HepG2 (cell line): ENCODE data around the gene UQCRC1. TPM values are rescaled to one million over a fixed set of nuclear protein-coding genes. Genes with fewer than 3 reads are reported as not detected.

Experiments
- ATF7-NPFF ChIP-seq: sonication (generic); formaldehyde crosslinking; IDR thresholded peaks from 2 replicates; pipeline ENCODE4 v1.8.1; 2023; ENCODE audit warnings: mild to moderate bottlenecking, low read depth, missing genetic modification reagents, moderate library complexity
- HNF4A ChIP-seq: sonication (generic); formaldehyde crosslinking; IDR thresholded peaks from 2 replicates; pipeline ENCODE4 v1.4.0; 2020; ENCODE audit warnings: missing genetic modification reagents
- HNRNPL ChIP-seq: fragments of 200-400 bp; formaldehyde crosslinking; IDR thresholded peaks from 2 replicates; pipeline ENCODE4 v1.6.1; 2017; ENCODE audit warnings: mild to moderate bottlenecking, low read depth, low read length
- ISL2 ChIP-seq: sonication (generic); formaldehyde crosslinking; IDR thresholded peaks from 2 replicates; pipeline ENCODE4 v1.5.0; 2020; ENCODE audit warnings: missing genetic modification reagents
- MEIS1 ChIP-seq: sonication (generic); formaldehyde crosslinking; IDR thresholded peaks from 2 replicates; pipeline ENCODE4 v1.9.0; 2021; ENCODE audit warnings: mild to moderate bottlenecking, missing genetic modification reagents, moderate library complexity, borderline replicate concordance
- MTA1 ChIP-seq: sonication (generic); formaldehyde crosslinking; IDR thresholded peaks from 2 replicates; pipeline ENCODE4 v1.4.0; 2020; ENCODE audit warnings: missing genetic modification reagents, mild to moderate bottlenecking, borderline replicate concordance
- NFIB ChIP-seq: sonication (generic); formaldehyde crosslinking; IDR thresholded peaks from 2 replicates; pipeline ENCODE4 v1.9.0; 2021; ENCODE audit warnings: missing genetic modification reagents, mild to moderate bottlenecking, borderline replicate concordance
- RNF2 ChIP-seq: fragments of 450-650 bp; conservative IDR thresholded peaks from 2 replicates; pipeline ENCODE4 v1.6.1; 2016; ENCODE audit warnings: low read depth
- SP5 ChIP-seq: IDR thresholded peaks from 2 replicates; pipeline ENCODE4 v1.6.1; 2016; ENCODE audit warnings: low read depth, borderline replicate concordance
- THYN1 ChIP-seq: sonication (generic); formaldehyde crosslinking; IDR thresholded peaks from 2 replicates; pipeline ENCODE4 v1.8.1; 2023; ENCODE audit warnings: low read depth, mild to moderate bottlenecking, moderate library complexity, missing genetic modification reagents, borderline replicate concordance
- ZHX1 ChIP-seq: sonication (generic); formaldehyde crosslinking; IDR thresholded peaks from 2 replicates; pipeline ENCODE4 v1.8.1; 2022; ENCODE audit warnings: low read depth, mild to moderate bottlenecking, missing genetic modification reagents
- ZNF274 ChIP-seq: sonication (generic); formaldehyde crosslinking; IDR thresholded peaks from 2 replicates; pipeline ENCODE4 v1.5.1; 2020; ENCODE audit warnings: mild to moderate bottlenecking, missing genetic modification reagents
- ZNF383 ChIP-seq: sonication (generic); formaldehyde crosslinking; IDR thresholded peaks from 2 replicates; pipeline ENCODE4 v1.4.0; 2020; ENCODE audit warnings: missing genetic modification reagents, mild to moderate bottlenecking, borderline replicate concordance
- ZNF772 ChIP-seq: sonication (generic); formaldehyde crosslinking; IDR thresholded peaks from 2 replicates; pipeline ENCODE4 v1.5.0; 2020; ENCODE audit warnings: mild to moderate bottlenecking, missing genetic modification reagents
- polyA plus RNA-seq, 8 experiments: library from polyadenylated mRNA; depleted of rRNA in 3 of 8; stranded (reverse) in 7 of 8; unstranded in 1 of 8; fragments of >200 nt; fragmentation: Illumina TruSeq in 4 of 8; extraction: Trizol in 4 of 8; gene quantifications; 2 replicates each; pipeline versions ENCODE4 v1.2.1 to v1.2.3, GENCODE V29; 2011 to 2016; ENCODE audit warnings: low read depth in 4 of 8, missing spikeins in 1 of 8, mixed read lengths in 1 of 8; ENCODE audit not compliant: insufficient read depth in 1 of 8
- total RNA-seq, 5 experiments: library from RNA; depleted of rRNA; stranded (reverse); fragments of >200 nt; fragmentation: Illumina TruSeq; extraction: Trizol; gene quantifications; 2 replicates each; pipeline ENCODE4 v1.2.3, GENCODE V29; 2016; ENCODE audit warnings: low read depth in 1 of 5
- TF ChIP-seq, protein P1 (sequence below): sonication (generic); formaldehyde crosslinking; IDR thresholded peaks from 2 replicates; pipeline ENCODE4 v1.4.0; 2020; ENCODE audit warnings: low read depth, mild to moderate bottlenecking, missing genetic modification reagents
- TF ChIP-seq, protein P2 (sequence below): sonication (generic); formaldehyde crosslinking; IDR thresholded peaks from 2 replicates; pipeline ENCODE4 v1.4.0; 2020; ENCODE audit warnings: missing genetic modification reagents, low read depth, mild to moderate bottlenecking, borderline replicate concordance
- TF ChIP-seq, protein P3 (sequence below): sonication (generic); formaldehyde crosslinking; IDR thresholded peaks from 2 replicates; pipeline ENCODE4 v1.5.0; 2020; ENCODE audit warnings: mild to moderate bottlenecking, missing genetic modification reagents, borderline replicate concordance

The UQCRC1 gene
- total and polyA plus RNA-seq, 2 of the 13 experiments (the other 11 are each of a cell fraction or from before 2014, with no cell fraction given): 316 to 680 TPM

DNA sequence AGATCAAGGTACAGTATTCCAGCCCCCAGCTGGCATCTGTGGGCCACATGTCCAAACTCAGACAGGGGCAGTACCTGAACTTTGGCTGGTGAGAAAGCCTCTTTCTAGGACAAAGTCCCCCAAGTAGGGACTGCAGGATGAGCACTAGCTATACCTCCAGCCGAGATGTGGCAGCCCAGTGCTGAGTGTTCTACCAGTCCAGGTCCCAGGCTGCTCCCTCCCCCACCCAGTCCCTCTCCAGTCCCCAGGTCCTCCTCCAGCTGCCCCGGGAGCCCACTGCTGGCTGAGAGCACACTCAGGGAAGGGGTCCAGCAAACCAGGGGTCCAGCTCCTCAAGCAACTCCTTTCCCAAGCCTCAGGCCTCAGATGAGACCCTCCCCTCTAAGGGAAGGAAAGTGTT lies 24.3 kb upstream of the UQCRC1 start (continued):
- TF ChIP-seq, protein P1, sequence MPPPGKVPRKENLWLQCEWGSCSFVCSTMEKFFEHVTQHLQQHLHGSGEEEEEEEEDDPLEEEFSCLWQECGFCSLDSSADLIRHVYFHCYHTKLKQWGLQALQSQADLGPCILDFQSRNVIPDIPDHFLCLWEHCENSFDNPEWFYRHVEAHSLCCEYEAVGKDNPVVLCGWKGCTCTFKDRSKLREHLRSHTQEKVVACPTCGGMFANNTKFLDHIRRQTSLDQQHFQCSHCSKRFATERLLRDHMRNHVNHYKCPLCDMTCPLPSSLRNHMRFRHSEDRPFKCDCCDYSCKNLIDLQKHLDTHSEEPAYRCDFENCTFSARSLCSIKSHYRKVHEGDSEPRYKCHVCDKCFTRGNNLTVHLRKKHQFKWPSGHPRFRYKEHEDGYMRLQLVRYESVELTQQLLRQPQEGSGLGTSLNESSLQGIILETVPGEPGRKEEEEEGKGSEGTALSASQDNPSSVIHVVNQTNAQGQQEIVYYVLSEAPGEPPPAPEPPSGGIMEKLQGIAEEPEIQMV (CRISPR knock-in tag): no peak
- TF ChIP-seq MEIS1 (CRISPR knock-in tag) (peak; percentile 47; the same call in 1 of the 2 replicates), HNRNPL (no peak), THYN1 (CRISPR knock-in tag) (no peak), ZNF383 (CRISPR knock-in tag) (no peak), RNF2 (no peak), SP5 (no peak), ZNF772 (CRISPR knock-in tag) (no peak), NFIB (CRISPR knock-in tag) (no peak), ISL2 (CRISPR knock-in tag) (no peak), ZHX1 (CRISPR knock-in tag) (no peak), ATF7-NPFF (CRISPR knock-in tag) (0 out of 2 replicates have a peak, but pooled peaks have one; percentile 17), HNF4A (CRISPR knock-in tag) (peak; percentile 53), ZNF274 (CRISPR knock-in tag) (0 out of 2 replicates have a peak, but pooled peaks have one; percentile 23), MTA1 (CRISPR knock-in tag) (0 out of 2 replicates have a peak, but pooled peaks have one; percentile 30)
- TF ChIP-seq, protein P2, sequence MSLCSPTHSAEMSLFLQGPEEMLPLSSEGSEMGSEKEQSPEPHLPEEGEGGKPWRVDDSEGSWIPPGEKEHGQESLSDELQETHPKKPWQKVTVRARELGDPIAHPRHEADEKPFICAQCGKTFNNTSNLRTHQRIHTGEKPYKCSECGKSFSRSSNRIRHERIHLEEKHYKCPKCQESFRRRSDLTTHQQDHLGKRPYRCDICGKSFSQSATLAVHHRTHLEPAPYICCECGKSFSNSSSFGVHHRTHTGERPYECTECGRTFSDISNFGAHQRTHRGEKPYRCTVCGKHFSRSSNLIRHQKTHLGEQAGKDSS (CRISPR knock-in tag): no peak
- TF ChIP-seq, protein P3, sequence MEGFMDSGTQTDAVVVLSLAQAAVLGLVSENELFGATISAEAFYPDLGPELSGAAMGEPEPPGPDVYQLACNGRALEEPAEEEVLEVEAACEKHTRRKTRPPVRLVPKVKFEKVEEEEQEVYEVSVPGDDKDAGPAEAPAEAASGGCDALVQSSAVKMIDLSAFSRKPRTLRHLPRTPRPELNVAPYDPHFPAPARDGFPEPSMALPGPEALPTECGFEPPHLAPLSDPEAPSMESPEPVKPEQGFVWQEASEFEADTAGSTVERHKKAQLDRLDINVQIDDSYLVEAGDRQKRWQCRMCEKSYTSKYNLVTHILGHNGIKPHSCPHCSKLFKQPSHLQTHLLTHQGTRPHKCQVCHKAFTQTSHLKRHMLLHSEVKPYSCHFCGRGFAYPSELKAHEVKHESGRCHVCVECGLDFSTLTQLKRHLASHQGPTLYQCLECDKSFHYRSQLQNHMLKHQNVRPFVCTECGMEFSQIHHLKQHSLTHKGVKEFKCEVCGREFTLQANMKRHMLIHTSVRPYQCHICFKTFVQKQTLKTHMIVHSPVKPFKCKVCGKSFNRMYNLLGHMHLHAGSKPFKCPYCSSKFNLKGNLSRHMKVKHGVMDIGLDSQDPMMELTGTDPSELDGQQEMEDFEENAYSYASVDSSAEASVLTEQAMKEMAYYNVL: no peak
